ENCODE results near the gene DYSF. TPM values are rescaled to one million over a fixed set of nuclear protein-coding genes. Genes with fewer than 3 reads are reported as not detected.

The DYSF gene
- polyA plus RNA-seq, 1 experiment: 1.3 TPM

GRCh38 chr2:71575966-71576365 is 122.6 kb downstream of the DYSF start:
- CTCF ChIA-PET: interaction anchor here (1.1 kb wide), 1 partner anchor 14 kb away, joined by 3 read pairs; no protein-coding TSS in a partner anchor

DNA sequence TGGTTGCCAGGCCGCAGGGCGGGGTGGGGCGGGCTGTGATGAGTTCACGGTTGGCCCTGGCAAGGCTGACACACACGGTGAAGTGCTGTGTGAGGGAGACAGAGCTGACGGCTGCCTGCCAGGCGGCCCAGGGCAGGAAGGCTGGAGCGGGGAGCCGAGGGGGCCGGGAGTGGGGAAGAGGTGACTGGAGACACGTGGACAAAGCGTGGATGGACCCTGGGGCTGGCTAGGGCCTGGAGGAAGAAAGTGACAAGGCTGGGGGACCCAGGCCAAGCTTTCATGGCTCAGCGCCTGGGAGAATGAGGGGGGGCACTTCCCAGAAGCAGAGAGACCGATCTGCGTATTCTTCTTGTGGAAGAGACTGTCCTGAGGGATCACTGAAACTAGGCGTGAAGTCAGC is 123.2 kb downstream of the DYSF start:
- Histone ChIP-seq H3K27me3 (ENCODE audit: control insufficient read depth, insufficient read depth, low read length) (peaks cover 8% of the 10 kb centered on the region), H3K4me3 (ENCODE audit: low read depth, low read length) (no peak overlapping the region), H3K36me3 (ENCODE audit: control insufficient read depth, insufficient read depth, low read length) (no peaks in the 10 kb centered on the region)
- no peak for TF ChIP-seq CTCF (IDR thresholded peaks at IDR 0.05; ENCODE audit: insufficient read depth, low read depth, low read length)
- no peak for DNase-seq (ENCODE audit: low read depth)
- CTCF ChIA-PET: no interaction called here
- POLR2A ChIA-PET: no interaction called here

More at GRCh38 chr2:71575966-71576365, 122.6 kb downstream of the DYSF start:
- Histone ChIP-seq H3K27me3 (ENCODE audit: control insufficient read depth, insufficient read depth, low read length) (peaks cover 6% of the 10 kb centered on the region), H3K36me3 (ENCODE audit: control insufficient read depth, insufficient read depth, low read length) (no peaks in the 10 kb centered on the region), H3K4me3 (ENCODE audit: low read depth, low read length) (no peak overlapping the region)
- no peak for DNase-seq (ENCODE audit: low read depth)
- no peak for TF ChIP-seq CTCF (IDR thresholded peaks at IDR 0.05; ENCODE audit: insufficient read depth, low read depth, low read length)
- POLR2A ChIA-PET: no interaction called here

DNA sequence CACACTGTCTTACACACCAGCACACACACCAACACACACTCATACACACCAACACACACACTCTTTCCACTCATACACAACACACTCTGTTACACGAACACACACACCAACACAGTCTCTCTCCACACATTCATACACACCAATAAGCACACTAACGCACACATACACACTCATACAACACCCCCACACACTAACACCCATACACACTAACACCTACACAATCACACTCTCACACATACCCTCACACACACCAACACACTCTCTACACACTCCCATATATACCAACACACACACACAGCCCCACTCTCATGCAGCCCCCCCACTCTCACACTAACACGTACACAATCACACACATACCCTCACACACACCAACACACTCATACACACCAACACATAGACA is 123.8 kb downstream of the DYSF start:
- ChIA-PET CTCF (no interaction called here), POLR2A (no interaction called here)
- no peak for DNase-seq (ENCODE audit: low read depth)
- TF ChIP-seq CTCF (IDR thresholded peaks at IDR 0.05; ENCODE audit: insufficient read depth, low read depth, low read length): no peak
- H3K36me3 ChIP-seq (ENCODE audit: control insufficient read depth, insufficient read depth, low read length): no peaks in the 10 kb centered on the region
- no peak overlapping the region for H3K4me3 ChIP-seq (ENCODE audit: low read depth, low read length)
- peaks cover 8% of the 10 kb centered on the region for H3K27me3 ChIP-seq (ENCODE audit: control insufficient read depth, insufficient read depth, low read length)

DNA sequence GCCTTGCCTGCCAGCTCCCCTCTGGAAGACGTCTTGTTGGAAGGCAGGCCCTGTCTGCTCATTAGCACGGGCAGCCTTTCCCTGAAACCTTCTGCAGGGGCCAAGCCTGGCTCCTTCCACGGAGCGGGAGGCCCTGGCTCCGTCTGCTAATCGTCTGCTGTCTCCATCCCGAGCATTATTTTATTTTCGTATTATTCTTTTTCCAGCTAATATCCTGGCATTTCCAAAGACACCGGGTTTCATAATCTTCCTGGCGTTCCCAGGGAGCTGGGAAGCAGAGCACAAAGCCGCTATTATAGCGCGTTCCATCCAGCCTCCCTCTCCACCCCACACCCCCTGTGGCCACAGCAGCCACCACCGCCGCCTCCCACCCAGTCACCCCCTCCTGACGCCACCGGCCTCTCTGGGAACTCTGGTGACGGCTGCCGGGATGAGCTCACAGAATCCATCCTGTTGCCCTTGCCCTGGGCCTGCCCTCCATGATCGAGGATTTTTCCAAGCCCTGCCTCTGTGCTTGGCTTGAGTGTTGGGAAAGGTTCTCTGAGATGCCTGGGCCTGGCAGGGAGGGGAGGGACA is 125.5 kb downstream of the DYSF start:
- POLR2A ChIA-PET: no interaction called here
- Histone ChIP-seq H3K4me3 (ENCODE audit: low read depth, low read length) (no peak overlapping the region), H3K36me3 (ENCODE audit: control insufficient read depth, insufficient read depth, low read length) (no peaks in the 10 kb centered on the region), H3K27me3 (ENCODE audit: control insufficient read depth, insufficient read depth, low read length) (peaks cover 10% of the 10 kb centered on the region)
- CTCF ChIA-PET: no interaction called here
- no peak for DNase-seq (ENCODE audit: low read depth)
- TF ChIP-seq CTCF (IDR thresholded peaks at IDR 0.05; ENCODE audit: insufficient read depth, low read depth, low read length): no peak

DNA sequence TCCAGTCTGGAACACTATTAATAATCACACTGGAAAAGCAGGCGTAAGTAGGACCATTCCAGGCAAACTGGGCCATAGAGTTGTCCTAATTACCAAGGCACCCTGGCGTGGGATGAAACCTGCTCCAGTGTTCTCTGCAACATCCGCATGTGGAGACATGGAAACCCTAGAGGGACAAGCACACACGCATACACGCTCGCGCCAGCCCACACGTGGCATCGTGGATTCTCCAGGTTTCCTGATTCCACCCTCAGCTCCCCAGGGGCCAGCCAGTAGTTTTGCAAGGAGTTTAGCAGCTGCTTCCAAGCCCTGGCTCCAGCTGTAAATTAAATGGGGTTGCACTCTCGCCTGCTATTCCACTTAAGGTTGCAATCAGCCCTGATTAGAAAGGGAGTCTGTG is 127.7 kb downstream of the DYSF start:
- POLR2A ChIA-PET: no interaction called here
- CTCF ChIA-PET: no interaction called here
- no peak for TF ChIP-seq CTCF (IDR thresholded peaks at IDR 0.05; ENCODE audit: insufficient read depth, low read depth, low read length)
- Histone ChIP-seq H3K36me3 (ENCODE audit: control insufficient read depth, insufficient read depth, low read length) (no peaks in the 10 kb centered on the region), H3K4me3 (ENCODE audit: low read depth, low read length) (no peak overlapping the region), H3K27me3 (ENCODE audit: control insufficient read depth, insufficient read depth, low read length) (peaks cover 10% of the 10 kb centered on the region)
- no peak for DNase-seq (ENCODE audit: low read depth)
